Peyer's patch (tissue), 4 donors: Measurements from ENCODE around the gene DDX31.

Experiments
- POLR2A ChIP-seq, 2 donors: fragments of 450-650 bp; IDR thresholded peaks; one replicate each; pipeline ENCODE4 v1.5.1; 2017; ENCODE audit warnings: antibody characterized with exemption in 2 of 2, mild to moderate bottlenecking in 2 of 2, moderate library complexity in 2 of 2
- TF ChIP-seq, protein P1 (sequence below), 6 experiments: fragments of 450-650 bp in 4 of 6; fragments of 200-600 bp in 2 of 6; sonication (generic) in 1 of 6; IDR thresholded peaks; one replicate each; pipeline ENCODE4 v1.5.1; 2017 to 2019; ENCODE audit warnings: antibody characterized with exemption in 6 of 6, mild to moderate bottlenecking in 3 of 6, moderate library complexity in 1 of 6

DNA sequence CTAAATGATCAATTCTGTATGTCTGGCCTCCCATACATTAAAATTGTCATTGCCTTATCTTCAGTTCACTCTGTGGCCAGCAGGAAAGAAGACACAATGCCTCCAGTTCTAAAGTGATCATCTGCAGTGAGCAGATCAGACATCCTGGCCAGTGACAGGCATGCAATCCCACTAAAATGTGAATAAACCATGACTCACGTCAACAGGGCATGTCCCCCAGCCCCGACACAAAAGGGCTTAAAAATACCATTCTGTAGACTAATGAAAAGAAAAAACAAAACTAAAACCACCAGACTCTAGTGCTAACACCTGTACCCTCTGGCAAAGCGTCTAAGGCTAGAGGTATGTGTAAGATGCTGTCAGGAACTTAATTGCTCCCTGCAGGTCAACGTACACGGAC is 38.5 kb downstream of the DDX31 start:
- TF ChIP-seq, protein P1, sequence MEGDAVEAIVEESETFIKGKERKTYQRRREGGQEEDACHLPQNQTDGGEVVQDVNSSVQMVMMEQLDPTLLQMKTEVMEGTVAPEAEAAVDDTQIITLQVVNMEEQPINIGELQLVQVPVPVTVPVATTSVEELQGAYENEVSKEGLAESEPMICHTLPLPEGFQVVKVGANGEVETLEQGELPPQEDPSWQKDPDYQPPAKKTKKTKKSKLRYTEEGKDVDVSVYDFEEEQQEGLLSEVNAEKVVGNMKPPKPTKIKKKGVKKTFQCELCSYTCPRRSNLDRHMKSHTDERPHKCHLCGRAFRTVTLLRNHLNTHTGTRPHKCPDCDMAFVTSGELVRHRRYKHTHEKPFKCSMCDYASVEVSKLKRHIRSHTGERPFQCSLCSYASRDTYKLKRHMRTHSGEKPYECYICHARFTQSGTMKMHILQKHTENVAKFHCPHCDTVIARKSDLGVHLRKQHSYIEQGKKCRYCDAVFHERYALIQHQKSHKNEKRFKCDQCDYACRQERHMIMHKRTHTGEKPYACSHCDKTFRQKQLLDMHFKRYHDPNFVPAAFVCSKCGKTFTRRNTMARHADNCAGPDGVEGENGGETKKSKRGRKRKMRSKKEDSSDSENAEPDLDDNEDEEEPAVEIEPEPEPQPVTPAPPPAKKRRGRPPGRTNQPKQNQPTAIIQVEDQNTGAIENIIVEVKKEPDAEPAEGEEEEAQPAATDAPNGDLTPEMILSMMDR (IDR thresholded peaks at IDR 0.05), result no peak
- TF ChIP-seq POLR2A (IDR thresholded peaks at IDR 0.05), result no peak
